GM19193 (cell line): ENCODE measurements around the gene BICC1.

Source experiments
- POLR2A ChIP-seq: IDR thresholded peaks from 4 replicates; pipeline ENCODE4 v1.6.1; 2011; ENCODE audit not compliant: insufficient read depth, insufficient read length; ENCODE audit errors: extremely low read depth

BICC1 gene

DNA sequence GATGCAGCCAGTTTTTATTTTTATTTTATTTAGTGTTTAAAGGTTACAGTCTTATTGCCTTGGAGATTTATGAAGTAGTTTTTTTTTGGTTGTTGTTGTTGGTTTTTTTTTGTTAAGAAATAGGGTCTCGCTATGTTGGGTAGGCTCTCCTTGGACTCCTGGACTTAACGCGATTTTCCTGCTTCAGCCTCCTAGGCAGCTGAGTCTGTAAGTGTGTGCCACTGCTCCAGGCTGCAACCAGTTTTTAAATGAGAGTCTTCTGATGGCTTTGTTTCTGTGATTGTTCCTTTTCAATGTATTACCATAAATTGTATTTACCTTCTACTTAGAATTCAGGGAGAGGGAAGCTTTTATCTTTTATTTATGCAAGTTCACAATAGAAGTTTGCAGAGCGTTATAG, 62.8 kb downstream of the BICC1 start:
- no peak for TF ChIP-seq POLR2A

GRCh38 chr10:58576751-58577436, 64.2 kb downstream of the BICC1 start:
- no peak for TF ChIP-seq POLR2A

- TF ChIP-seq POLR2A, result no peak
These were observed 64.7 kb downstream of the BICC1 start for GRCh38 chr10:58577437-58577777.

DNA sequence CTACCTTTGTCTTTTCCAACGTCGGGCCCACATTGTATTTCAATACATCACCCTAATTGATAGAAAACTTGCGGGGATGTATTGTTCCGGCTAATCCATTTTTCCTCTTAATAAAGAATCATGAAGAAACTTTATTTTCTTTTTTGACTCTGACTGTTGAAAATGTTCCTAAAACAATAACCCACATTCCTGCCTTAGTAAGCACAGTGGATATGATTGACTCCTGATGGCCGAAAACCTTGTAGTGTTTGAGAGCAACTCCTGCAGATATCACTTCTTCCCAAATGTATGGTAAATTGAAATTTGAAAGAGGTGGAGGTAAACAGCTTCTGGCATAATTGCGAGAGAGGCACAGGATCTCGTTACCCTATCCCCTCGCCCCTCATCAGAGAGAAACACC, 65.7 kb downstream of the BICC1 start:
- TF ChIP-seq POLR2A, result no peak

DNA sequence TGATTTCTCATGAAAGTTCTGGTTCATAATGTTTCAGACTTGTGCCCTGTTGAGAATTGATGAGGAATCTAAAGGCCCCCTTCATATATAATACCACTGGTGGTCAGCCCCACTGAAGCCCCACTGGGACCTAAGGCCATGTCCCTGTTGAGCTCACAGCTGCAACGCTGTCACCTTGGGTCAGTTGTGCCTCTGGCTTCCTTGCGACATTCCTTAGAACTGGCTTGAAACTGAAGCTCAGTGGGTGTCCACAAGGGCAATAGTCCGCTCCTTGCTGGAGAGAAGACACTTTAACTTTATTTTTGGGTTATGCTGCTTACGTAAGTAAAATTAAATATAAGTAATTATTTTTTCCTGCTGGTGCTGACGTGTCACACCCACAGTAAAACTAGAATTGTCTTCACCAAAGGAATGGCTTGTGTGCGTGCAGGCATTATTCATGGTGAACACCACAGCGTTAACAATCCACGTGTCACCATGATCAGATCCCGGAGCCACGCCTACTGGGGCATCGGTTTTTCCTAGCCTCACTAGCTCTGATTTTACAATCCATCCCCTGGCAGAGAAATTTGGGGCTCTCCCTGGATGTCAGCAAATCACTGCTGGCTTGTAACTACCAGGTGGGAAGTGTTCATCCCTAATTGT, 66.5 kb downstream of the BICC1 start:
- no peak for TF ChIP-seq POLR2A

GRCh38 chr10:58582045-58582444, 69.4 kb downstream of the BICC1 start:
- TF ChIP-seq POLR2A, result no peak

- no peak for TF ChIP-seq POLR2A
These were observed 72.8 kb downstream of the BICC1 start for GRCh38 chr10:58585435-58585834.

DNA sequence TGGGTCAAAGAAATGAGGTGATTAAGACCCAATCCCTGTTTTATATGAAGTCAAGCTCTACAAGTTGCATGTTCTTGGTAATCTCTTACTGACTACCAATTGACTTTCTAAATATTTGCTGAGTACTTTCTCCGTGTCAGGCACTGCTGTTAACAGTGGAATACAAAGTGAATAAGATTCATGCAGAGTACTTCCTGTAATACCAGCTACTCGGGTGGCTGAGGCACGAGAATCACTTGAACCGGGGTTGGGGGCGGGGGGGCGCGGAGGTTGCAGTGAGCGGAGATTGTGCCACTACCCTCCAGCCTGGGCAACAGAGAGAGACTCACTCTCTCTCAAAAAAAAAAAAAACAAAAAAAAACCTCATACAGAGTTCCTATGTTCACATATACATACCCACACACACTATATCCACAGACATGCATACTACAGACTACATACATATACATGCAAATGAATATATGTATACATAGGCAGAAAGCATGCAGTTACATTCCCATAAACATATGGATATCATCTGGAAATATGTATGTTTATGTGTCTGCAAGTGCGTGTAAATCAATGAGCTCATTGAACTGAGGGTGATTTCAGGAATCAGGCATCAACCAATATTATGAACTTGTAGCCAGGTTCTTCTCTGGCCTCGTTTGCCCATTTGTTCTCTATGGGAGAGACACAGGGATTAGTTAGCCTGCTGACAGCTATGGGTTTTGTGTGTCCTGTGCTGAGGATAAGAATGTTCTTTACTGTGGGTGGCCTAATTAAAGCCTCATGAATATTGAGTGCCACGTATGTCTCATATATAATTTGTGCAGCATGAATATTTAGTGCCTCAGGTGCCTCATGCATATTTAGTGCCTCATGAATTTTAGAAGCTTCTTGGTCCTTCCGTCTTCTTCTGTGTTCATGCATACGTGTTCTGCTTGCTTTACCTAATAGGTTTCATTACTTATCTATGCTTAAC, 73.9 kb downstream of the BICC1 start:
- no peak for TF ChIP-seq POLR2A

DNA sequence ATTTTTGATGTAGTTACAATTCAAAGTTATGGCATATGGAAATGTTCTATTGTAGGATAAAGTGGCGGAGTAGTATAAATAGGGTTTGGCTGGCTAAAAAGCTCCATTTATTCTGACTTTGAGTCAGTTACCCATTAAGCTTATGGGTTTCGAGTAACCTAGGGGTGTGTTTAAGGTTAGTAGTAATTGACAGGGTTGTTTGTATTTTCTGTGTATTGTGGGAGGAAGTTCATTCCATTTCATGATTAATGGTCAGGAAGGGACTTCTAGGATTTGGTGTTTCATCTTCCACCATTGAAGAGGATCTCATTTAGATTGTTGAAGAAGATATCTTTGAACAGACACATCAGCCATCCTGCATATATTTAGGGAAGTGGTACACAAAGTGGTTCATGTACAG, 75.0 kb downstream of the BICC1 start:
- no peak for TF ChIP-seq POLR2A

GRCh38 chr10:58588673-58589265, 76.1 kb downstream of the BICC1 start:
- no peak for TF ChIP-seq POLR2A

DNA sequence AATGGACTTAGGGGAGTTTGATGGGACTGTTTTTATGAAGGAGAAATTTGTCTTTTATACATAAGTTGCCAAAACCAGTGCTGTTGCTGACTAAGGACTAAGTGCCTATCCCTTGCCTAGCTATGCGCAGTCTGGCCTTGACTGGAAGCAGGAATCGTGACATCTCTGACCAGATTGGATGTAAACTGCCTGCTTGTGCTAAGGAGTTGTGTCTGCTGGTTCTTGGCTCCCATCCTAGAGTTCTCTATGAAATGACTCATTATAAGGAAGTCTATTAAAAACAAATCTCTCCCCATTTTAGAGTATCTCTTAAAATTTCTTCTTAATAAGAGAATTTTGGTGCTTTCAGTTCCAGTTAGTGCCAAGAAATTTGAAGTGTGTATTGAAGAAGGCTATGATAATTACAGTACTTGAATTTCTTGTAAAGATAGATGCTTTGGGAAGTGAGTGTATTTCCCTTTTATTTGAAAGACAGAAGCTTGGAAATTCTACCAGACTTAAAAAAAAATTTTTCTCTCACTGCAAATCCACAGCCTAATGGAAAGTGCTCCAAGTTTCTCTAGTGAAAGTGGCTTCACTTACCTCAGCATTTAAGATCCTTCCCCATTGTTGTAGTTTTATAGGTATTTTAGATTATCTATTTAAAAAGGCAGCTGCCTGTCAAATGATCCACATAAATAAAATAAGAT, 77.6 kb downstream of the BICC1 start:
- no peak for TF ChIP-seq POLR2A

- TF ChIP-seq POLR2A, result no peak
These were observed 78.3 kb downstream of the BICC1 start for GRCh38 chr10:58590924-58591323.

GRCh38 chr10:58593008-58593407, 80.3 kb downstream of the BICC1 start:
- no peak for TF ChIP-seq POLR2A

DNA sequence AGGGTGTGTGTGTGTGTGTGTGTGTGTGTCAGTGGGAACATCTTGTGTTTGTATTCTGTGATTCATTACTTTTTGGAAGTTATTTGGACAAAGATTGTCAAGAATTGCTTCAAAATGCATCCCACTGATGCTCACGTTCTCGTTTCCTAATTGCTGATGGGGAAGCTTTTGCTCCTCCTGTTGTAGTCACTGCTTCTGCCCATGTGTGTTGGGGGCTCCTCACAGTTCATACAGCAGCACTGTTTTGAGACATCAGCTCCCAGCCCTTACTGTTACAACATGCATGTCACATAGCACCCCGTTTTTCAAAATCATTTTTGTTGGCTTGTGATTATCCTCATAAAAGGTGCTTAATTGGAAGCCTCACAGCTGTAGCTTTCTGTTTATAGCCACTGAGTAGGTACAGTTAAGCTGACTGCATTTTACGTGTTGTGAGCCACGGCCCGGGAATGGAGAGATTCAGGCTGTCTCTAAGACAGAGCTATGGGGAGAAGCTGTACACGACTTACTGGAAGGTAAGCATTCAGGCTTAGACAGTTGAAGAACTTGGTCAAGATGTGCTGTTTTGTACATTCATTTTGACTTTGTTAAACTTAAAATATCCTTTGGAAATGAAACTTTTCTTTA, 87.4 kb downstream of the BICC1 start:
- no peak for TF ChIP-seq POLR2A

DNA sequence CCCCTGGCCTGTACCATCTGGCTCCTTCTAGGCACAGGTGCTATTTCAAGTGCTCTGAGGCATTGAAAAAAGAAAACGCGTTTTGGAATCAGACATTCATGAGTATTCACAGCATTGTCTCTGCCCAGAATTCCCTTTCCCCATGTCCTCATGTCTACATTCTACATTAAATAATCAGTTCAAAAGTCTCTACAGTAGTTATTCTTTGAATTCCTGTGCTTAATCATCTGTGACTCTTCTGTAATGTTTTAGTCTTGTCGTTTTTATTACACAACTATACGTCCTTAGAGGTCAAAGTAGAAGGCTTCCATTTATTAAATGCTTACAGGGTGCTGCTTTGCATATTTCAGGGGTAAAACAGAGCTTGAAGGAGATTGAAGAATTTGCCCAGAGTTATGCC, 95.7 kb downstream of the BICC1 start:
- TF ChIP-seq POLR2A, result no peak
